GM18873 (cell line): ENCODE data around the gene OR2L2.
"Not testable (repeated sequence)": the region's sequence is repeated elsewhere in the genome, so short reads cannot be mapped to it uniquely, and the experiment has no call there.

Experiments
- ATAC-seq: cut with Tn5 transposase; IDR thresholded peaks from one replicate; pipeline ENCODE4 v1.9.1; 2021; ENCODE audit warnings: mild to moderate bottlenecking, moderate library complexity, moderate number of reproducible peaks; ENCODE audit not compliant: unreplicated experiment, low FRiP score

Gene OR2L2, protein sequence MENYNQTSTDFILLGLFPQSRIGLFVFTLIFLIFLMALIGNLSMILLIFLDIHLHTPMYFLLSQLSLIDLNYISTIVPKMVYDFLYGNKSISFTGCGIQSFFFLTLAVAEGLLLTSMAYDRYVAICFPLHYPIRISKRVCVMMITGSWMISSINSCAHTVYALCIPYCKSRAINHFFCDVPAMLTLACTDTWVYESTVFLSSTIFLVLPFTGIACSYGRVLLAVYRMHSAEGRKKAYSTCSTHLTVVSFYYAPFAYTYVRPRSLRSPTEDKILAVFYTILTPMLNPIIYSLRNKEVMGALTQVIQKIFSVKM

DNA sequence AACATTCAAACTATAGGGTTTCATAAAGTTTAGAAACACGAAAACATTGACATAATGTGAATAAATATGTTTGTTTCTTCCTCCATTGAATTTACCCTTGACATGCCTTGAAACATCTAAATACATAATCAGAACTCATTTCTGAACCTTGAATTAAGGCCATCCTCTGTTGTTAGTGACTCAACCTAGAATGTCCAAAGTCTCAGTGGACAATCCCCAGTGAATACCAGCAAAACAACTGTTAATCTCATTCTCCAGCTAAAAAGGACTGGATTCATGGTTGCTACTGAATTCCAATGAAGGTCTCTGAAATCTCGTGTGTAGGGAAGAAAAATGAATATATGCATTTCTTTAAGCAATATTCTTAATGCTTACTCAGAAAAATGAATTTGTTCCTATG is at the start of gene OR2L2:
OR2L2 (plus strand) TSS at position 301 of the 400 bp plus-strand sequence. CDS start 8,198 bp downstream, outside the sequence.
- ATAC-seq = no peak

DNA sequence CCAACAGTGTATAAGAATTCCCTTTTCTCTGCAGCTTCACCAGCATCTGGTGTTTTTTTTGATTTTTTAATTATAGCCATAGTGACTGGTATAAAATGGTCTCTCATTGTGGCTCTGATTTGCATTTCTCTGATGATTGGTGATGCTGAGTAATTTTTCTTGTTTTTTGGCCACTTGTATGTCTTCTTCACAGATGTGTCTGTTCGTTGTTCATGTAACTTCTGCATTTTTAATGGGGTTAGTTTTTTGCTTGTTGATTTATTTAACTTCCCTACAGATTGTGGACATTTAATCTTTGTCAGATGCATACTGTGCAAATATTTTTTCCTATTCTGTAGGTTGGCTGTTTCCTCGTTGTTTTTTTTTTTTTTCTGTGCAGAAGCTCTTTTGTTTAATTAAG is 36.9 kb upstream of the OR2L2 start:
- no peak for ATAC-seq

DNA sequence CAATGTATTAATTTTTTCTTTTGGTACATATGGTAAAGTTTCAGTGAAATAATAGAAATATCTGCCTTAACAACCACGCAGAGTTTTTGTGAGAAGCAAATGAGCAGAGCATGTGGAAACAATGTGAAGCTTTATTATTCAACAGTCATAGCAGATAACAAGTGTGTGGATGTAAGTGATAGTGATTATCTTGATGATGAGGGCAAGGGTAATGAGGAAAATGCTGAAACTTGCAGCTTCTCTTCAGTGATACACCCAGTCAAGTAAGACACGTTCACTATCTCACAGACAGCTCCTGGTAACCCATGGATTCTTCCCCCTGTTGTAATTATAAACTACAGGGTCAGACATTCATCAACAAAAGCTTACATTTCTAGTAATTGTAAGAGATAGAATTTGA is 31.1 kb upstream of the OR2L2 start:
- ATAC-seq = no peak

DNA sequence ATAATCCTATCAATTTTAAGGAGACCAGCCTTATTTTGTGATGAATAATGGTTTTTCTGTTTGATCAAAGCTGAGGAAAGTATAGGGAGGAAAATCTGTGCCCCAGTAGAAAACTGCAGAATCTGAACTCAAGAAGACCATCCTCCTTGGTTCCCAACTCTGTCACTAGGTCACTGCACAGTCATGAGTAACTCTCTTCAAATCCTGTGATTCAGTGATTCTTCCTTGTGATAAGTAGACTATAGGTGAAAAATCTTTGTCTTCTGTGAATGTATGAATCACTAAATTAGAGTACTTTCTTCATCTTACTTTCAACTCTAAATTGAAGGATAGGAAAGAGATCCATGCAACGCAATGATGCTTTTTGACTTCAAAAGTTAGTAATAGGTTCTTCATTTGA is 29.7 kb upstream of the OR2L2 start:
- ATAC-seq = no peak

DNA sequence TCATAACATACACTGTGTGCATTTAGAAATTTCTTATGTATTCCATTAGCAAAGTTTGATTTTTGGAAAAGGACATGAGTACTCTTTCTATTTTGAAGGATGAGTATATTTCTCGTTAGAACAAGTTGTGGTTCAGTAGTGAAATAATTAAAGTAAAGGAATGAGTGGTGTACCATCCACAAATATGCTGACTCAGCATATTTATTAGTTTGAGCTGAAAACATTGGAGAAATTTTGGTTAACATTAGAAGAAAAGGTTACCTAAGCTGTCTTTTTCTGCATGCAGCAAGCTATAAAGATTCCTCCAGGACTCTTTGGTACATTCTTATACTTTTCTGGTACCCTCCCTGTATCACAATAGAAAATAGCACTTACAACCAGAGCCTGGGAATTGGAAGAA is 22.1 kb upstream of the OR2L2 start:
- ATAC-seq = no peak

DNA sequence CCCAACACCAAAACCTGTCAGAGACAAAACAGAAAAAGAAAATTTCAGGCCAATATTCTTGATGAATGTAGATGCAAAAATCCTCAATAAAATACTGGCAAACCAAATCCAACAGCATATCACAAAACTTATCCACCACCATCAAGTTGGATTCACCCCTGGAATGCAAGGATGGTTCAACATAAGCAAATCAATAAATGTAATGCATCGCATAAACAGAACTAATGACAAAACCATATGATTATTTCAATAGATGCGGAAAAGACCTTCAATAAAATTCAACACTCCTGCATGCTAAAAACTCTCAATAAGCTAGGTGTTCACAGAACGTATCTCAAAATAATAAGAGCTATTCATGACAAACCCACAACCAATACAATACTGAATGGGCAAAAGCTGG is 20.2 kb upstream of the OR2L2 start:
- no peak for ATAC-seq

DNA sequence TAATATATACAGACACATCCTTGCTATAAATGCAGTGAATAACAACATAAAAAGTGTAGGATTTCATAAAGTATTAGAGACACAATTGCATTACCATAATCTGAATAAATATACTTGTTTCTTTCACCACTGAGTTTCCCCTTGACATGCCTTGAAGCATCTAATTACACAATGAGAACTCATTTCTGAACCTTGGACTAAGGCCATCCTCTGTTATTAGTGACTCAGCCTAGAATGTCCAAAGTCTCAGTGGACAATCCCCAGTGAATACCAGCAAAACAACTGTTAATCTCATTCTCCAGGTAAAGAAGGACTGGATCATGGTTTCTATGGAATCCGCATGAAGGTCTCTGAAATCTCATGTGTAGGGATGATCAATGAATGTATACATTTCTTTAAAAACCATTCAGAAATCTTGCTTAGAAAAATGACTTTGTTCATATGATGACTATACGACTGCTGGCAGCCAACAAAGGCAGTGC is 16.6 kb upstream of the OR2L2 start, which contains the start of gene OR2L5:
OR2L5 (plus strand) TSS at position 432 of the 482 bp plus-strand sequence. CDS start 8,288 bp downstream, outside the sequence.
- no peak for ATAC-seq

DNA sequence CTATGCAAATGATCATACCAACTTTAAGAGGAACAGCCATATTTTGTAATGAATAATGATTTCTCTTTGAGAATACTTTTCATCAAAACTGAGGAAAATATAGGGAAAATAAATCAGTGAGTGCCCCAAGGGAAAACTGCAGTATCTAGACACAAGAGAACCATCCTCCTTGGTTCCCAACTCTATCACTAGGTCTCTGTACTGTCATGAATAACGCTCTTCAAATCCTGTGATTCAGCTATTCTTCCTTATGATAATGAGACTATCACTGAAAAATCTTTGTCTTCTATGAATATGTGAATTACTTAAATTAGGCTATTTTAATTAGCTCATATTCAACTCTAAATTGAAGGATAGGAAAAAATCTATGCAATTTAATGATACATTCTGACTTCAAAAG is 14.1 kb upstream of the OR2L2 start:
- no peak for ATAC-seq

DNA sequence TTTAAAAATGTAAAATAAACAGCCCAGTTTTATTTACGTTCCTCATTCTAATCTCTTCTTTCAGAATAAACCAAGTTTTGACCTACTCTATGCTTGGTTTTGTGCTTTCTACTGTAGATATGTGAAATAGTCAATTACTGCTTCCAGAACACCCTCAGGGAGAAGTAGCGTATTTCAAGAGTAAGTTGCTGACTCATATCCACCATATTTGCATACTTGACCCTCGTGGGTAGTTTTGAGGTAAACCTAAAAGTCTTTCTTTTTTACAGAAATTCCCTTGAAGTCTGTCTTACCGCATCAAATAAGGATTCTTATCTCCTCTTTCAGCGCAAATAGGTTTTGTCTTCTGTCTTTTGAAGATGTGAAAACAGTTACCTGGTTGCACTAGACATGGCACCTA is 15.3 kb downstream of the OR2L2 start:
- ATAC-seq = no peak

DNA sequence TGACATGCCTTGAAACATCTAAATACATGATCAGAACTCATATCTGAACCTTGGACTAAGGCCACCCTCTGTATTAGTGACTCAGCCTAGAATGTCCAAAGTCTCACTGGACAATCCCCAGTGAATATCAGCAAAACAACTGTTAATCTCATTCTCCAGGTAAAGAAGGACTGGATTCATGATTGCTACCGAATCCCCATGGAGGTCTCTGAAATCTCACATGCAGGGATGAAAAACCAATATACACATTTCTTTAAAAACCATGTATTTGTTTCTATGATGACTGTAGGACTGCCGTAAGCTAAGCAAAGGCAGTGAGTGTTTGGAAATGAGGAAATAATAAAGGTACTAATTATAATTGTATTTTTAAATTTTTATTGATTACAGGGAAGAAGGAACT is 16.7 kb downstream of the OR2L2 start, which contains the start of gene OR2L3:
OR2L3 (plus strand) TSS at position 301 of the 400 bp plus-strand sequence. CDS start 13,846 bp downstream, outside the sequence.
- ATAC-seq = no peak

DNA sequence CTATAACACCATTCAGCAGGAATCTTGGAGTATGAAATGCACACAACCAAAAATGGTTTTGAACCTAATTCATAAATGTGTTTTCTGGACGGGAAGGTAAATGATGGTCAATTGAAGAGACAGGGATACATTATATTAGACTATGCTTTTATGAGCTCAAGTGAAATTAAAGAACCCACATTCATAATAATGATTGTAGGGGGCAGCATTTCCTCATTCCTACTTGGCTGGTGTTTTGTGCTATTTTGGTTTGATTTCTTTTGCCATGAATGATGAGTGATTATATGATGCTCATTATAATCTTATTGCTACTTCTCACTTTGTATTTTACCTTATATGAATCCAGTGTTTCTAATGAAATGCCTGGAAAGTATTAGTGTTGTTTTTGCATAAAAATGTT is 17.1 kb downstream of the OR2L2 start:
- ATAC-seq = no peak

DNA sequence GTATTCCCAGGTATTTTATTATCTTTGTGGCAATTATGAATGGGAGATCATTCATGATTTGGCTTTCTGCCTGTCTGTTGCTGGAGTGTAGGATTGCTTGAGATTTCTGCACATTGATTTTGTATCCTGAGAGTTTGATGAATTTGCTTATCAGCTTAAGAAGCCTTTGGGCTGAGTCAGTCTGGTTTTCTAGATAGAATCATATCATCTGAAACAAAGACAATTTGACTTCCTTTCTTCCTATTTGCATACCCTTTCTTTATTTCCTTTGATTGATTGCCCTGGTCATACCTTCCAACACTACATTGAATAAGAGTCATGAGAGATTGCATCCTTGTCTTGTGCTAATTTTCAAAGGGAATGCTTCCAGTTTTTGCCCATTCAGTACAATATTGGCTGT is 24.8 kb downstream of the OR2L2 start:
- ATAC-seq = no peak

DNA sequence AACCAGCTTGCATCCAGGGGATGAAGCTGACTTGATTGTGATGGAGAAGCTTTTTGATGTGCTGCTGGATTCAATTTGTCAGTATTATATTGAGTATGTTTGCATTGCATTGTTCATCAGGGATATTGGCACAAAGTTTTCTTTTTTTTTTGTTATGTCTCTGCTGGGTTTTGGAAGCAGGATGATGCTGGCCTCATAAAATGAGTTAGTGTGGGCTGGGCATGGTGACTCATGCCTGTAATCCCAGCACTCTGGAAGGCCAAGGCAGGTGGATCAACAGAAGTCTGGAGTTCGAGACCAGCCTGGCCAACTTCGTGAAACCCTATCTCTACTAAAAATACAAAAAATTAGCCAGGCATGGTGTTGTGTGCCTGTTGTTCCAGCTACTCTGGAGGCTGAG is 25.4 kb downstream of the OR2L2 start:
- ATAC-seq = no peak

DNA sequence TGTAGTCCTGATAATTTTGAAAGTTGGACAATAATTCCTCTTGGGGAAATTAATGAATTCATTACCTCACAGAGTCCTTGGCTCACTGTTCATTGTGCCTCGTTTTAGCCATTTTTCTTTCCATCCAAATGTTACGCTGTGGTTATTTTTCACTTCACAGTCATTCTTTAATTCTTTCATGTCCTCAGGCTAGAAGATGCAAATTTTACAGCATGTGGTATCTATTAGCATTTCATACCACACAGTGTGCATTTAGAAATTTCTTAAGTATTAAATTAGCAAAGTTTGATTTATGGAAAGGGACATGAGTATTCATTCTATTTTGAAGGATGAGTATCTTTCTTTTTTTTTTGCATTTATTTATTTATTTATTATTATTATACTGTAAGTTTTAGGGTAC is 35.2 kb downstream of the OR2L2 start:
- no peak for ATAC-seq

DNA sequence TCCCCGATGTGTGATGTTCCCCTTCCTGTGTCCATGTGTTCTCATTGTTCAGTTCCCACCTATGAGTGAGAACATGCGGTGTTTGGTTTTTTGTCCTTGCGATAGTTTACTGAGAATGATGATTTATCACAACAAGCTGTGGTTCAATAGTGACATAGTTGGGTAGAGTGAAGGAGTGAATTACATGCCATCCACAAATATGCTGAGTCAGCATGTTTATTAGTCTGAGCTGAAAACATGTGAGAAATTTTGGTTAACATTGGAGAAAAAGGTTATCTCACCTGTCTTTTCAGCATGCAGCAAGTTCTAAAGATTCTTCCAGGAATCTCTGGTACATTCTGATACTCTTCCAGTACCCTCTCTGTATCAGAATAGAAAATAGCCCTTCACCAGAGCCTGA is 35.7 kb downstream of the OR2L2 start:
- ATAC-seq = no peak

DNA sequence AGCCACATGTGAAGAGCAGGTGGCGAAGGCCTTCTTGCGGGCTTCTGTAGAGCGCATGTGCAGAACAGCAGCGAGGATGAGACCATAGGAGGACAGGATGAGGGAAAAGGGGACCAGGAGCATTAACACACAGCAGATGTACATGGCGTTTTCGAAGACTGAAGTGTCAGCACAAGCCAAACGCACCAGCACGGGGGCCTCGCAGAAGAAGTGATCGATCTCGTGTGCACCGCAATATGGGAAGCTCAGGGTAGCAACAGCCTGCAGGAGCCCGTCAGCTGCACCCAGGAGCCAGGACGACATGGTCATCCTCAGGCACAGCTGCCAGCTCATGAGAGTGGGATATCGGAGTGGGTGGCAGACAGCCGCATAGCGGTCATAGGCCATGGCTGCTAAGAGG is 54.0 kb downstream of the OR2L2 start:
- ATAC-seq = not testable (repeated sequence)
